Activated T-cell treated with anti-CD3 and anti-CD28 coated beads, Interleukin-2, amount 50 U/mL, for 4 hours (primary cell): ENCODE results near the gene SLC10A3. TPM values are rescaled to one million over a fixed set of nuclear protein-coding genes. Genes with fewer than 3 reads are reported as not detected.
"Not testable (repeated sequence)": the region's sequence is repeated elsewhere in the genome, so short reads cannot be mapped to it uniquely, and the experiment has no call there.

Experiments used
- ATAC-seq, 2 donors: fragments of 200-7000 bp; cut with Tn5 transposase; one replicate each; pipeline ENCODE4 v1.10.0; 2021
- DNase-seq: peaks from one replicate; pipeline ENCODE4 v3.0.0-alpha.2; 2020
- H3K27me3 Mint-ChIP-seq: one replicate; pipeline ENCODE4 v1.8.0; 2021; ENCODE audit warnings: low read depth, mixed read lengths
- H3K36me3 Mint-ChIP-seq: one replicate; pipeline ENCODE4 v1.8.0; 2022; ENCODE audit warnings: mixed read lengths; ENCODE audit not compliant: insufficient read depth
- H3K4me1 Mint-ChIP-seq: one replicate; pipeline ENCODE4 v1.8.0; 2021; ENCODE audit warnings: low read depth, mixed read lengths
- H3K4me3 Mint-ChIP-seq: one replicate; pipeline ENCODE4 v1.8.0; 2021; ENCODE audit warnings: mild to moderate bottlenecking, moderate library complexity, mixed read lengths
- H3K9me3 Mint-ChIP-seq: one replicate; pipeline ENCODE4 v1.8.0; 2021; ENCODE audit warnings: mixed read lengths
- total RNA-seq, 3 donors: library from RNA; stranded (reverse); gene quantifications; one replicate each; pipeline ENCODE4 v1.2.1, GENCODE V29; 2021

SLC10A3 gene
- total RNA-seq, 3 donors from 2014 or later: 31.3 to 32.0 (median 31.9) TPM

GRCh38 chrX:154501423-154501822 lies 11.0 kb upstream of the SLC10A3 start:
- not testable (repeated sequence) for ATAC-seq, H3K9me3 Mint-ChIP-seq, H3K4me1 Mint-ChIP-seq

GRCh38 chrX:154496591-154497137 lies 6.2 kb upstream of the SLC10A3 start:
- H3K36me3 Mint-ChIP-seq, H3K9me3 Mint-ChIP-seq, H3K27me3 Mint-ChIP-seq, H3K4me3 Mint-ChIP-seq, DNase-seq, ATAC-seq, H3K4me1 Mint-ChIP-seq: not testable (repeated sequence)

More at GRCh38 chrX:154501423-154501822, 11.0 kb upstream of the SLC10A3 start:
- not testable (repeated sequence) for DNase-seq, H3K36me3 Mint-ChIP-seq, H3K4me3 Mint-ChIP-seq, H3K27me3 Mint-ChIP-seq

- no peaks in the 10 kb centered on the region for H3K9me3 Mint-ChIP-seq
- ATAC-seq (no peak), DNase-seq (no peak)
- H3K4me3 Mint-ChIP-seq: no peak overlapping the region
- H3K4me1 Mint-ChIP-seq: no peaks in the 10 kb centered on the region
- no peaks in the 10 kb centered on the region for H3K36me3 Mint-ChIP-seq
- no peaks in the 10 kb centered on the region for H3K27me3 Mint-ChIP-seq
Measured at GRCh38 chrX:154495472-154495922, 5.1 kb upstream of the SLC10A3 start.

DNA sequence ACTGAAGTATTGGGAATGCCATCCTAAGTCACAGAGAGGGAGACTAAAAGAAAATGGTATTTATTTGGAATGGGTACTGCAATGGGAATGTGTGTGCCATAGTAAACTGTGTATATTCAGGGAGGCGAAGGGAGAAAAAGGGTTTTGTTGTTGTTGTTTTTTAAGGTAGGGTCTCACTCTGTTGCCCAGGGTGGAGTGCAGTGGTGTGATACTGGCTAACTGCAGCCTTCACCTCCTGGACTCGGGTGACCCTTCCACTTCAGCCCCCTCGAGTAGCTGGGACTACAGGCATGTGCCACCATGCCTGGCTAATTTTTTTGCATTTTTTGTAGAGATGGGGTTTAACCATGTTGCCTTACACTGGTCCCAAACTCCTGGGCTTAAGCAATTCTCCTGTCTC lies 4.3 kb upstream of the SLC10A3 start:
- Mint-ChIP-seq H3K4me3 (no peak overlapping the region), H3K27me3 (no peaks in the 10 kb centered on the region), H3K9me3 (no peaks in the 10 kb centered on the region), H3K36me3 (no peaks in the 10 kb centered on the region), H3K4me1 (peaks cover 1% of the 10 kb centered on the region)
- DNase-seq (no peak), ATAC-seq (no peak)

- peak; percentile 23 to 30 for ATAC-seq
- Mint-ChIP-seq H3K4me3 (peak overlapping the region; percentile 88), H3K36me3 (no peaks in the 10 kb centered on the region), H3K27me3 (no peaks in the 10 kb centered on the region), H3K4me1 (peaks cover 16% of the 10 kb centered on the region), H3K9me3 (no peaks in the 10 kb centered on the region)
- no peak for DNase-seq
Measured at GRCh38 chrX:154490021-154490413, 412 bp downstream of the SLC10A3 start.

DNA sequence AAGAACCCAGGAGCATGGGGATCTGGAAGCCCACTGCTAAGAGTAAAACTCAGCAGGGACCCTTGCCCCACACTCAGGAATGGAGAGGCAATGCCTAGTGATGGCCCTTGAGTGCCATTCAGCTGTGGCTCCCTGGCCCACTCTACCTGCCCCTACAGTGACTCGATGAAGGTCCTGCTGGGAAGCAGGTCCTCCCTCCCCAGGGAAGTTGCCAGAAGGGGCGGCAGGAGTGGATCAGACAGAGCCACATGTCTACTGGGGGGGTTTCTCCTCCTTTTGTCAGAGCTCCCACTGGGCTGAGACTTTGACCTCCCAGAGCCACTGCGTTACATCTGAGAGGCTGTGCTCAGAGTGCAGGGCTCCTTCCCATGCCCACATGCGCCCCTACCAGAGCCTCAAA lies 1.2 kb downstream of the SLC10A3 start:
- Mint-ChIP-seq H3K27me3 (no peaks in the 10 kb centered on the region), H3K4me3 (peak overlapping the region; percentile 88), H3K9me3 (no peaks in the 10 kb centered on the region), H3K4me1 (peaks cover 21% of the 10 kb centered on the region), H3K36me3 (no peaks in the 10 kb centered on the region)
- DNase-seq: no peak
- ATAC-seq: no peak

- DNase-seq: no peak
- no peak for ATAC-seq
- peak overlapping the region; percentile 24 for H3K4me3 Mint-ChIP-seq
- H3K4me1 Mint-ChIP-seq: peaks cover 23% of the 10 kb centered on the region
- no peaks in the 10 kb centered on the region for H3K27me3 Mint-ChIP-seq
- H3K9me3 Mint-ChIP-seq: no peaks in the 10 kb centered on the region
- H3K36me3 Mint-ChIP-seq: no peaks in the 10 kb centered on the region
Measured at GRCh38 chrX:154488336-154489075, 1.9 kb downstream of the SLC10A3 start.

GRCh38 chrX:154487518-154488290 lies 2.7 kb downstream of the SLC10A3 start:
- Mint-ChIP-seq H3K9me3 (no peaks in the 10 kb centered on the region), H3K4me3 (peak overlapping the region; percentile 82), H3K4me1 (peaks cover 26% of the 10 kb centered on the region), H3K27me3 (no peaks in the 10 kb centered on the region), H3K36me3 (no peaks in the 10 kb centered on the region)
- DNase-seq (no peak), ATAC-seq (no peak)

- DNase-seq: peak; percentile 39
- peak; percentile 16 to 23 for ATAC-seq
- Mint-ChIP-seq H3K27me3 (no peaks in the 10 kb centered on the region), H3K4me3 (peak within 1 kb of the TSS; percentile 82), H3K36me3 (no peaks in the 10 kb centered on the region), H3K4me1 (peaks cover 26% of the 10 kb centered on the region), H3K9me3 (no peaks in the 10 kb centered on the region)
Measured at GRCh38 chrX:154486396-154487207, 3.8 kb downstream of the SLC10A3 start, which contains the start of gene UBL4A. Gene UBL4A (minus strand): TSS chrX:154486615. CDS start chrX:154486584, 31 bp downstream.

- H3K27me3 Mint-ChIP-seq: no peaks in the 10 kb centered on the region
- ATAC-seq (peak; percentile 19 to 23), DNase-seq (no peak)
- peak overlapping the region; percentile 53 for H3K4me3 Mint-ChIP-seq
- H3K36me3 Mint-ChIP-seq: no peaks in the 10 kb centered on the region
- H3K4me1 Mint-ChIP-seq: peaks cover 26% of the 10 kb centered on the region
- no peaks in the 10 kb centered on the region for H3K9me3 Mint-ChIP-seq
Measured at GRCh38 chrX:154486052-154486395, 4.4 kb downstream of the SLC10A3 start.

DNA sequence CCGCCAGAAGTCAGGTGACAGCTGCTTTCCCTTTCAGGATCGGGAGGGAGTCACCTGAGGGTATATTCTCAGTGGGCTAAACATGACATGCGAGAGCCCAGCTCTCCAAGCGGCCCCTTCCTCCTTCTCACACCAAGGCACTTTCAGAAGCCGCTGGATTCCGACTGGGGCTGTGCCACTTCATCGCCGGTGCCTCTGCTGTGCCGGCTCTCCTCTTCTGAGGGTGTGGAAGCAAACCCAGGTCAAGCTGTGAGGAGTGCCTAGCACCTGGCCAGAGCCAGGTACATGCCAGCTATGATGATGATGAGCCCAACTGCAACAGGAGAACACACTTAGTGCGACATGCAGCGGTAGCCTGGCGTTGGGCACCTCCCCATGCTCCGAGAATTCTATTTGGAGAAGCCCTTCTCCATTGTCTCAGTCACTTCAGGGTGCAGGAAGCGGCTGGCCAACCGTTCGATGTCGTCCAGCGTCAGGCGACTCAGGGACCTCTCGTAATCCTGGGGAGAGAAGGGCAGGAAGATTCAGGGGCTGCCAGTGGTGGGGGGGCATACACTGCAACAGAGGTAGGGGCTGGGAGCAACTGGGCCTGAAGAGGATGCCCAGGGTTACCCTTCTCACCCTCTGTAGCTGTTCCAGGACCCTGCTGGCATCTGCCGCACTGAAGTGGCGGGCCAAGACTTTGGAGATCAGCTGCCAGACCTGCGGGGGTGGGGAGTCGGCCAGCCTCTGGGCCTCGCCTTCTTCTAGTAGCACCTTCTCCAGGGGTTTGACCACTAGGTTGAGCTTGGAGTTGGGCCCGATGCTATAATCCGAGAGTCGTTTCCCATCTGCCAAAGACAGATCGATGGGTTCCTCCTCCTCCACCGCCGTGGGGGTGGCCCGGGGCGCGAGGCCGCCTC lies 5.0 kb downstream of the SLC10A3 start:
- Mint-ChIP-seq H3K36me3 (no peaks in the 10 kb centered on the region), H3K4me3 (peak overlapping the region; percentile 77), H3K4me1 (peaks cover 26% of the 10 kb centered on the region), H3K9me3 (no peaks in the 10 kb centered on the region), H3K27me3 (no peaks in the 10 kb centered on the region)
- no peak for ATAC-seq
- DNase-seq: no peak

GRCh38 chrX:154484255-154485149 lies 5.9 kb downstream of the SLC10A3 start:
- no peaks in the 10 kb centered on the region for H3K36me3 Mint-ChIP-seq
- ATAC-seq (no peak), DNase-seq (no peak)
- no peaks in the 10 kb centered on the region for H3K27me3 Mint-ChIP-seq
- H3K4me1 Mint-ChIP-seq: peaks cover 23% of the 10 kb centered on the region
- no peaks in the 10 kb centered on the region for H3K9me3 Mint-ChIP-seq
- H3K4me3 Mint-ChIP-seq: peak overlapping the region; percentile 77
